T-helper 2 cell treated with Interferon-gamma antibody and Interleukin-4, amounts not matched to agents 5 μg/mL and 100 μg/mL, for 36 hours (primary cell): ENCODE results near the gene NR1H2.

Experiments used
- DNase-seq: peaks from one replicate; pipeline ENCODE4 v3.0.0; 2021; ENCODE audit warnings: low spot score
- H3K27ac Mint-ChIP-seq: one replicate; pipeline ENCODE4 v1.8.0; 2021; ENCODE audit warnings: mild to moderate bottlenecking, mixed read lengths
- H3K27me3 Mint-ChIP-seq: one replicate; pipeline ENCODE4 v1.8.0; 2021; ENCODE audit warnings: low read depth, mixed read lengths
- H3K36me3 Mint-ChIP-seq: one replicate; pipeline ENCODE4 v1.8.0; 2021; ENCODE audit warnings: low read depth, mixed read lengths
- H3K4me1 Mint-ChIP-seq: one replicate; pipeline ENCODE4 v1.8.0; 2021; ENCODE audit warnings: low read depth, mixed read lengths
- H3K4me3 Mint-ChIP-seq: one replicate; pipeline ENCODE4 v1.8.0; 2022; ENCODE audit warnings: mild to moderate bottlenecking, moderate library complexity, mixed read lengths
- H3K9me3 Mint-ChIP-seq: one replicate; pipeline ENCODE4 v1.8.0; 2021; ENCODE audit warnings: mixed read lengths

Gene NR1H2

GRCh38 chr19:50425581-50425980 lies 49.3 kb downstream of the NR1H2 start:
- DNase-seq, result no peak
- Mint-ChIP-seq H3K4me1 (no peaks in the 10 kb centered on the region), H3K4me3 (no peak overlapping the region), H3K9me3 (no peaks in the 10 kb centered on the region), H3K36me3 (no peaks in the 10 kb centered on the region), H3K27me3 (peaks cover 5% of the 10 kb centered on the region), H3K27ac (no peak overlapping the region)

DNA sequence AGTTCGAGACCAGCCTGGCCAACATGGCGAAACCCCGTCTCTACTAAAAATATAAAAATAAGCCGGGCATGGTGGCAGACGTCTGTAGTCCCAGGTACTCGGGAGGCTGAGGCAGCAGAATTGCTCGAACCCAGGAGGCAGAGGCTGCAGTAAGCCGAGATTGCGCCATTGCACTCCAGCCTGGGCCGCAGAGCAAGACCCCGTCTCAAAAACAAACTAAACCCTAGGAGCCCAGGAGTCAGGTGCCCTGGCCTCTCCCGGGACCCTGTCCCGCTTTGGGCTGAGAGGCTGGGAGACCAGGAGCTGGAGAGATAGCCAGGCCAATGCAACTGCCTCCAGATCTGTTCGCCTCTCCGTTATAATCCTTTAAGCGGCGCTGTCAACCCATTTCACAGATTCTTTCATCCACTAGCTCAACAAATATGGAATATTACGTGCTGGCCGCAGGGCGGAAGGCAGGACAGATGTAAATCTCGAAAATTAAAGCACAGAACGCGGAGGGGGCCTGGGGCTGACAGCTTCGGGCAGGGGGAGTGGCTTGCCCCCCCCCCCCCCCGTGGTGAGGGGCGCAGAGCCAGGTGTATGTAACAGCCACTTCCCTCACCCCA lies 51.2 kb downstream of the NR1H2 start:
- Mint-ChIP-seq H3K4me1 (peaks cover 10% of the 10 kb centered on the region), H3K4me3 (no peak overlapping the region)

GRCh38 chr19:50427997-50428425 lies 51.8 kb downstream of the NR1H2 start:
- Mint-ChIP-seq H3K4me1 (peaks cover 10% of the 10 kb centered on the region), H3K4me3 (peak overlapping the region; percentile 18), H3K9me3 (no peaks in the 10 kb centered on the region), H3K27ac (no peak overlapping the region), H3K27me3 (peaks cover 13% of the 10 kb centered on the region), H3K36me3 (no peaks in the 10 kb centered on the region)
- peak; percentile 22 for DNase-seq

More for the DNA sequence above, 51.2 kb downstream of the NR1H2 start:
- H3K27me3 Mint-ChIP-seq, result peaks cover 9% of the 10 kb centered on the region
- H3K27ac Mint-ChIP-seq, result no peak overlapping the region
- no peak for DNase-seq
- no peaks in the 10 kb centered on the region for H3K9me3 Mint-ChIP-seq
- H3K36me3 Mint-ChIP-seq, result no peaks in the 10 kb centered on the region

GRCh38 chr19:50428772-50429463 lies 52.7 kb downstream of the NR1H2 start:
- no peak overlapping the region for H3K4me3 Mint-ChIP-seq
- DNase-seq, result no peak
- peaks cover 10% of the 10 kb centered on the region for H3K4me1 Mint-ChIP-seq
- H3K9me3 Mint-ChIP-seq, result no peaks in the 10 kb centered on the region
- no peak overlapping the region for H3K27ac Mint-ChIP-seq
- peaks cover 19% of the 10 kb centered on the region for H3K27me3 Mint-ChIP-seq
- H3K36me3 Mint-ChIP-seq, result no peaks in the 10 kb centered on the region

DNA sequence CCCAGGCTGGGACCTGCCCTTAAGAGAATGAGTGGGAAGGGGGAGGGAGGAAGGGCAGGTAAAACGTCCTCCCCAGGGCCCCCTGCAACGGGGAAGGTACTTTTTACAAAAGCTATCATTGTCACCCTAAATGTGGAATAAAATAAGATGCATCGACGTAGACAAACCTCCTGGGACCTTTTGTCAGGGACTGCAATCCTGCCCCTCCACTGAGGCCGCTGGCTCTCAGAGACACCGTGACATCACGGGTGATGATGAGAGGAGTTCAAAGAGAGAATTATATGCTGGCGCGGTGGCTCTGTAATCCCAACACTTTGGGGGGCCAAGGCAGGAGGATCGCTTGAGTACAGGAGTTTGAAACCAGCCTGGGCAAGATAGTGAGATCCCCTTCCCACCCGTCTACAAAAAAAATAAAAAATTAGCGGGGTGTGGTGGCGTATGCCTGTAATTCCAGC lies 54.7 kb downstream of the NR1H2 start:
- Mint-ChIP-seq H3K36me3 (no peaks in the 10 kb centered on the region), H3K27me3 (peaks cover 24% of the 10 kb centered on the region), H3K4me3 (peak overlapping the region; percentile 88), H3K27ac (no peak overlapping the region), H3K4me1 (peaks cover 10% of the 10 kb centered on the region), H3K9me3 (no peaks in the 10 kb centered on the region)
- DNase-seq, result no peak

DNA sequence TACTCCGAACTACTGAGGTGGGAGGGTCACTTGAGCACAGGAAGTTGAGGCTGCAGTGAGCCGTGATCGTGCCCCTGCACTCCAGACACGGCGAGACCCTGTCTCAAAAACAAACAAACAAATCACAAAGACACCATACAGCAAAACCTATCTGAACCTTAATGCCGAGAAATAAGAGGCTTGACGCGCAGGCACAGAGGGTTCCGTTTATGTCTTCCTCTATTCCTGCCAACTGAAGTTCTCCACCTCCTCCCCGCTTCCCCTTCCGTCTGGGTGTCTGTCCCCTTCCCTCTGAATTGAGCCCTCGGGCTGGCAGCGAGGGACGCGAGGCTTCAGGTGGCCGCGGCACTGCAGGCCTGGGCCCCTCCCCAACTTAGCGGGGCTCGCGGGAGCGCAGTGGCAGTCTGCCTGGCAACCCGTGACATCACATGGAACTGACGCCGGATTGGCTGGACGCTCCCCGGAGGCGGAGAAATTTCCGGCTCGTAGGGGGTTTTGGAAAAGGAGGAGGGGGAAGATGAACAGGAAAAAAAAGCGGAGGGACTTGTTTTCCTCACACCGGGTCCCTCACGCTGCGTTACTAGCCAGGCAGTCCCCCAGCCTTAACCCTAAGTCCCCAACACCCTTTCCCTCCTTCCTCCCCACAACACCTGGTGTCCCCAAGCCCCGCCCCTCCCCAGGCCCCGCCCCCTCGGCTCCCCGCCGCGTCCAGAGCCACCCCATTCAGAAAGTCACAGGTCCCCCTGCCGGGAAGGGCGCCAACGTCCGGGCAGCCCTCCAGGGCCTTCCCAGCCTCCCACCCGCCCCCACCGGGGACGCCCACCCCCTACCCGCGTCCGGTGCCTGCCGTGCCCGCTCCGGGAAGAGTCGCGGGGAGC lies 55.3 kb downstream of the NR1H2 start:
- Mint-ChIP-seq H3K27me3 (peaks cover 24% of the 10 kb centered on the region), H3K36me3 (no peaks in the 10 kb centered on the region), H3K4me1 (peaks cover 10% of the 10 kb centered on the region), H3K4me3 (peak overlapping the region; percentile 88), H3K27ac (peak overlapping the region; percentile 89), H3K9me3 (no peaks in the 10 kb centered on the region)
- peak; percentile 82 for DNase-seq

DNA sequence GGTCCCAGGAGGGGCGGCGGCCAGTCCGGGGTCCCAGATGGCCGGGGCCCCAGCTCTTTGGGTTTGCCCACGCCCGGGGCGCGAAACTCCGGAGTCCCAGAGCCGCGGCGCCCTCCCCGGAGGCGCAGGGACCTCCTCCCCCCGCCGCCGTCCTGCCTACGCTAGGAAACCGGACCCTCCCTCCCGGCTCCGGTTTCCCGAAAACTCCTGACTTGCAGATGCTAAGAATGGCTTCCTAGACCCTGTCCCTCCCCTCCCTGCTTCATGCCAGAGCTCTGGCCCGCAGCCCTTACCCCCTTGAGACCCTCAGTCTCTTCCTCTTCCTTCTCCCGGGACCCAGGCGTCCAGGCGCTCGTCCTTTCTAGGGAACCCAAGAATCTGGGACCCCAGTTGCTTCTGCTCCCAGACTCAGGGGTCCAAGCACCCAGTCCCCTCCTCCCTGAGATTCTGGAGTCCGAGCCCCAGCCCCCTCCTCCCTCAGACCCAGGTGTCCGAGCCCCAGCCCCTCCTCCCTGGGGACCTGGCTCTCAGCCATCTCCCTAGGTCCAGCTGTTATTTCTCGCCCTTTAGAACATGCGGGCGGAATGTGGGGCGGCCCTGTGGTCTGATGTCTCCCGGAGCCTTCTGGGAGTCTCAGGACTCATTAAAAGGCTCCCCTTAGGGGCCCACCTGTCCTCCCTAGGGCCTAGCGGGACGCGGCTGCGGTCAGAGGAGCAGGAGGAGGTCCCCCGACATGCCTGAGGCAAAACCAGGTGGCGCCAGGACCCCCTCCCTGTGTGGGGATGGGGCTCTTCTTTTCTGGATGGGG lies 56.2 kb downstream of the NR1H2 start, which contains the start of gene MYBPC2:
TSS of gene MYBPC2 (plus strand) at position 672 of the 808 bp plus-strand sequence. CDS start at position 734, 62 bp downstream.
- Mint-ChIP-seq H3K4me1 (peaks cover 10% of the 10 kb centered on the region), H3K4me3 (peak within 1 kb of the TSS; percentile 88), H3K36me3 (no peaks in the 10 kb centered on the region), H3K27ac (peak within 1 kb of the TSS; percentile 89), H3K9me3 (no peaks in the 10 kb centered on the region), H3K27me3 (peaks cover 24% of the 10 kb centered on the region)
- DNase-seq, result no peak
